GM10248 (cell line): ENCODE results near the gene PEX10.

Source experiments
- CTCF ChIA-PET: fragments of 300-600 bp; sonication (Branson Sonifier 250); formaldehyde crosslinking; extraction: SDS; loops from one replicate; lab custom pipeline; 2021; ENCODE audit warnings: antibody characterized with exemption; lab: Yijun Ruan, JAX
- POLR2A ChIA-PET: fragments of 350-650 bp; sonication (Branson Sonifier 250); formaldehyde crosslinking; extraction: SDS; loops from one replicate; lab custom pipeline; 2020; ENCODE audit warnings: antibody characterized with exemption; lab: Yijun Ruan, JAX
- DNase-seq: peaks from one replicate; pipeline ENCODE4 v3.0.0; 2012; ENCODE audit errors: extremely low spot score
- TF ChIP-seq, protein P1 (sequence below): IDR thresholded peaks from 2 replicates; pipeline ENCODE4 v1.5.1; 2012; ENCODE audit warnings: mild to moderate bottlenecking, low read depth; ENCODE audit errors: extremely low read depth, missing control alignments, control extremely low read depth

PEX10 gene

DNA sequence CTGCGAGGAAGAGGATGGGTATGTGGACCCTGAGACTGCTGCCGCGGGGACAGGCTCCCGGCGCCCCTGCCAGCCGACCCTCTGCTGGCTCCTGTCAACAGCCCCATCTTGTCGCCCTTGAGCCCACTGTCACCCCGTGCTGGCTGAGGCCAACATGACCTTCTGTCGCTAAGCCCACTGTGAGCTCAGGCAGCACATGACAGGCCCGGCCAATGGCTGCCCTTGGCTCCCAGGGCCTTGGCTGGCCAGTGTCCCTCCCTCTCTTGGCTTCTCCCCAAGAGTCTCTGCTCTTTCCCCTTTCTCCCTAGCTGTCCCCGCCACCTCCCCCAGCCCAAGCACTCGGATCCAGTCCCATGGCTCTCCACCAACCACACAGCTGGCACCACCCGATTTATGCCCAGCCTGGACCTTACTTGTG, 3.5 kb downstream of the PEX10 start:
- DNase-seq = no peak
- TF ChIP-seq, protein P1, sequence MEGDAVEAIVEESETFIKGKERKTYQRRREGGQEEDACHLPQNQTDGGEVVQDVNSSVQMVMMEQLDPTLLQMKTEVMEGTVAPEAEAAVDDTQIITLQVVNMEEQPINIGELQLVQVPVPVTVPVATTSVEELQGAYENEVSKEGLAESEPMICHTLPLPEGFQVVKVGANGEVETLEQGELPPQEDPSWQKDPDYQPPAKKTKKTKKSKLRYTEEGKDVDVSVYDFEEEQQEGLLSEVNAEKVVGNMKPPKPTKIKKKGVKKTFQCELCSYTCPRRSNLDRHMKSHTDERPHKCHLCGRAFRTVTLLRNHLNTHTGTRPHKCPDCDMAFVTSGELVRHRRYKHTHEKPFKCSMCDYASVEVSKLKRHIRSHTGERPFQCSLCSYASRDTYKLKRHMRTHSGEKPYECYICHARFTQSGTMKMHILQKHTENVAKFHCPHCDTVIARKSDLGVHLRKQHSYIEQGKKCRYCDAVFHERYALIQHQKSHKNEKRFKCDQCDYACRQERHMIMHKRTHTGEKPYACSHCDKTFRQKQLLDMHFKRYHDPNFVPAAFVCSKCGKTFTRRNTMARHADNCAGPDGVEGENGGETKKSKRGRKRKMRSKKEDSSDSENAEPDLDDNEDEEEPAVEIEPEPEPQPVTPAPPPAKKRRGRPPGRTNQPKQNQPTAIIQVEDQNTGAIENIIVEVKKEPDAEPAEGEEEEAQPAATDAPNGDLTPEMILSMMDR = no peak
- ChIA-PET CTCF (interaction anchor here (1.0 to 1.6 kb wide), 3 partner anchors 13 to 153 kb away, joined by 4 to 5 read pairs (median 5); no protein-coding TSS in a partner anchor), POLR2A (no interaction called here)

DNA sequence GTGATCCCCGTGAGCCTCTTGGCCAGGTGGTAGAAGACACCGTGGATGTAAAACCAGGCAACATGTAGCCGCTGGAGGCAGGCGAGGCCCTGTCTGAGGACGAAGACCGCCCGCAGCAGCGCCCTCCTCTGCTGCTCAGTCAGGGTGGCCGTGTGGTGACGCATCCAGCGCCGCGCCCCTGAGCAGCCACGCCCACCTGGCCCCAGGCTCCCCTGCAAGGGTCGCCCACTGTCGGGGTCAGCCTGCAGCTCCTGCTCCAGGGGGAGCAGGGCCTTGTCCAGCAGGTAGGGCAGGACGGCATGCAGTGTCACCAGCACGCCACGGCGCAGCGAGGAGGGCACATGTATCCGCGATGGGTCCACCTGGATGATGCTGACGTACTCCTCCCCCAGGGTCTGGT, 3.9 kb downstream of the PEX10 start:
- CTCF ChIA-PET = interaction anchor here (0.6 to 1.6 kb wide), 3 partner anchors 17 to 154 kb away, joined by 3 to 5 read pairs (median 3); partner anchors contain the start of genes MORN1 and RER1
- POLR2A ChIA-PET = no interaction called here
- TF ChIP-seq, protein P1 = no peak
- no peak for DNase-seq

DNA sequence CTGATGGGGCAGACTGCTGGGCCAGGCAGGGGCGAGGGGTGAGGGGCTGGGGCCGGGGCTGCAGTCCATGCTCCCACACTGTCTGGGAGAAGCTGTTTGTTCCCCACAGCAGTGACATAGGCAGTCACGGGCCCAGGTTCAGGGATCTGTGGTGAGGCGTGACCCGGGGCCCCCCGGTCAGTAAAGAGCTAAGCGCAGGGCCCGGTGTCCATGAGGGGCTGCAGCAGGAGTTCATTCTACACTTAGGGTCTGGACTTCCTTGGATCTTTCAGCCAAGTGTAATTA, 4.4 kb downstream of the PEX10 start:
- ChIA-PET CTCF (interaction anchor here (0.6 to 1.6 kb wide), 6 partner anchors 11 to 154 kb away, joined by 3 to 7 read pairs (median 3); partner anchors contain the start of genes MORN1 and RER1), POLR2A (interaction anchor here (1.8 kb wide), 1 partner anchor 16 kb away, joined by 9 read pairs; the partner anchor contains the start of genes MORN1 and RER1)
- no peak for DNase-seq
- TF ChIP-seq, protein P1 = no peak

- CTCF ChIA-PET = interaction anchor here (1.0 to 1.6 kb wide), 7 partner anchors 11 to 155 kb away, joined by 3 to 7 read pairs (median 3); no protein-coding TSS in a partner anchor
- POLR2A ChIA-PET = interaction anchor here (1.8 kb wide), 1 partner anchor 16 kb away, joined by 9 read pairs; the partner anchor contains the start of genes MORN1 and RER1
- TF ChIP-seq, protein P1 = no peak
- no peak for DNase-seq
Observed at GRCh38 chr1:2407166-2407990, 5.0 kb downstream of the PEX10 start.

DNA sequence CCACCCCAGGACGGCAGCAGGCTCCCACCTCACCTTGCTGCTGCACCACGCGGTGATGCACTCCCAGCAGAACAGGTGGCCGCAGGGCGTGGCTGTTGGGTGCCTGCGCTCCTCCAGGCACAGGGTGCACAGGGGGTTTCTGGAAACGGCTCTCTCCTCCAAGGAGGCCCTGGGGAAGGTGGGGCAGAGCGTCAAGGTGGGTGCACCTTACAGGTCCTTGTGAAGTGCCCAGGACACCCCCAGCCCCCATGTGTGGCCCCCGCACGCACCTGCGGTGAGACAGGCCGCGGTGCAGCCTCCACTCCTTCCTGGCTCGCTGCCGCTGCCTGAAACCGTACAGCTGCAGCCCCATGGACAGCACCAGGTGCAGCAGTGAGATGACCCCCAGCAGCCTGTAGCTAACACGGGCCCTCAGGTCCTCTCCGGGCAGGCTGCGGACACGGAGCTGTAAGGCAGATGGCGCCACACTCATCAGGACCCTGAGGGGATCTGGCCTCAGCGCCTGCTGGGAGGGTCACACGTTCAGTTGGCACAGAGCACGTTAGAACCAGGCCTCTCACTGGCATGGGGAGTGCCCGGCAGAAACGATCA, 5.8 kb downstream of the PEX10 start:
- ChIA-PET CTCF (interaction anchor here (1.0 to 1.6 kb wide), 5 partner anchors 10 to 94 kb away, joined by 3 to 7 read pairs (median 3); no protein-coding TSS in a partner anchor), POLR2A (interaction anchor here (1.8 kb wide), 1 partner anchor 15 kb away, joined by 9 read pairs; the partner anchor contains the start of genes MORN1 and RER1)
- DNase-seq = no peak
- TF ChIP-seq, protein P1 = no peak

DNA sequence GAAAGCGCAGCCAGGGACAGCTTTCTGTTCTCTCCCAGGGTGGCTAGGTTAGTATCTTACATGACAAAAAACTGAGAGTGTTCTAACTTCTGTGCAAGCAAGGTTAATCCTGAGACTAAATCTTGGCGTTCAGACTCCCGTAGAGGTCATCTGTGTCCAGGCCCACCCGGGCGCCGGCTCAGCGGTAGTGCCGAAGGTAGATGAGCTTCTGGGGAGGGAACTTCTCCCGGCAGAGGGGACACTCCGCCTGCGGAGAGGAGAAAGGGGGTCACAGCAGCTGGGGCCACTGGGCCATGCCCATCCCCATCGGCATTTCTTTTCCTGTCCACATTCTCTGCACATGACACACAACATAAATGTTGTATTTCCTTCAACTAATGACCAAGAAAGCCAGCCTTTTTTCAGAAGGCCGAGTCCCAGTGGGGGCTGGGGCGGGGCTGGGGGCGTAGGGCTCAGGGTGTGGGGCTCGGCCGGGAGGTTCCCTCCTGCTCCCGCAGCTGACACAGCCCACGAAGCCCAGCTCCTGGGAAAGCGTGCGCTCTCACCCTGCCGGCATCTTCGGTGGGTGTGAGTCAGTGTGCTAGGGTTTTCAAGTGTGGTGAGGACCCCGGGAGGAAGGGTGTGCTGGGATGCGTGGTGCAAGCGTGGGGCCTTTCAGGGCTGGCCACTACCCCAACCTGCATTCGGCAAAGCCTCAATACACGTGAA, 6.6 kb downstream of the PEX10 start:
- TF ChIP-seq, protein P1 = no peak
- DNase-seq = no peak
- ChIA-PET POLR2A (no interaction called here), CTCF (no interaction called here)
